Fibroblast of the aortic adventitia (primary cell): ENCODE measurements around the gene CHST9. TPM values are rescaled to one million over a fixed set of nuclear protein-coding genes. Genes with fewer than 3 reads are reported as not detected.

Experiments used
- DNase-seq: peaks from one replicate; pipeline ENCODE4 v3.0.0-alpha.2; 2010; ENCODE audit warnings: low read depth
- H3K4me3 ChIP-seq: 2 replicates; pipeline ENCODE4 v1.5.1; 2011; ENCODE audit warnings: low read depth, mild to moderate bottlenecking, control low read depth, low read length, moderate library complexity
- total RNA-seq: library from RNA; depleted of rRNA; stranded (reverse); fragments of >200 nt; gene quantifications from 2 replicates; pipeline ENCODE4 v1.2.3, GENCODE V29; 2012; ENCODE audit warnings: low replicate concordance
- TF ChIP-seq, protein P1 (sequence below): IDR thresholded peaks from 2 replicates; pipeline ENCODE4 v1.5.1; 2011; ENCODE audit warnings: mild to moderate bottlenecking, low read length, control low read depth, inconsistent platforms; ENCODE audit not compliant: insufficient read depth

CHST9 gene
- total RNA-seq, 1 donor, result not detected

DNA sequence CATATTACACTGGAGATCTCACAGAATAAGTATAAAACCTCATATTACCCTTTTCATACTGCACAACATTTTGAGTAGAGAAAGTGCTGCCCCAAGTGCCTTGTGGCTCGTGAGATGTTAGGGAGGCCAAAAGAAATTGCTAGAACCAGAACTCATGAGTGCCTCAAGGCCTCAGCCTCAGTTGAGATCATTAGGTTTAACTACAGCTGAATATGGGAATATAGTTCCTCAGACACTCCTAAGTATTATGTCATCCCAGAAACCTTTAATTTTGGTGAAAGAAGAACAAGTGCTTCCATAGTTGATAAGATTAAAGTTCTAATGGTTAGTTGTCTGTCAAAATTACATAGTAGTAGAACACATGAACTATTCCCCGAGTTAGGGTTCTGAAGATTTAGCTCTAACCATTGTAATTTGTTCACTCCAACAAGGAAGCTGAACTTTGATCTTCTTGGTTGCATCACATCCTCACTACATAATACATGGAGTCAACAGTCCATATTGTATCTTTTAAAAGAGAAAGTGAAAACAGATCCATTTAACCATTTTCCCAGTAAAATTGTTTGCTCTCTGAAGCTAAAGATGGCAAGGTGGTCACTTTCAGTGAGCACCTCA lies 310.0 kb downstream of the CHST9 start:
- TF ChIP-seq, protein P1, sequence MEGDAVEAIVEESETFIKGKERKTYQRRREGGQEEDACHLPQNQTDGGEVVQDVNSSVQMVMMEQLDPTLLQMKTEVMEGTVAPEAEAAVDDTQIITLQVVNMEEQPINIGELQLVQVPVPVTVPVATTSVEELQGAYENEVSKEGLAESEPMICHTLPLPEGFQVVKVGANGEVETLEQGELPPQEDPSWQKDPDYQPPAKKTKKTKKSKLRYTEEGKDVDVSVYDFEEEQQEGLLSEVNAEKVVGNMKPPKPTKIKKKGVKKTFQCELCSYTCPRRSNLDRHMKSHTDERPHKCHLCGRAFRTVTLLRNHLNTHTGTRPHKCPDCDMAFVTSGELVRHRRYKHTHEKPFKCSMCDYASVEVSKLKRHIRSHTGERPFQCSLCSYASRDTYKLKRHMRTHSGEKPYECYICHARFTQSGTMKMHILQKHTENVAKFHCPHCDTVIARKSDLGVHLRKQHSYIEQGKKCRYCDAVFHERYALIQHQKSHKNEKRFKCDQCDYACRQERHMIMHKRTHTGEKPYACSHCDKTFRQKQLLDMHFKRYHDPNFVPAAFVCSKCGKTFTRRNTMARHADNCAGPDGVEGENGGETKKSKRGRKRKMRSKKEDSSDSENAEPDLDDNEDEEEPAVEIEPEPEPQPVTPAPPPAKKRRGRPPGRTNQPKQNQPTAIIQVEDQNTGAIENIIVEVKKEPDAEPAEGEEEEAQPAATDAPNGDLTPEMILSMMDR, result no peak
- no peak for DNase-seq
- H3K4me3 ChIP-seq, result no peak overlapping the region

DNA sequence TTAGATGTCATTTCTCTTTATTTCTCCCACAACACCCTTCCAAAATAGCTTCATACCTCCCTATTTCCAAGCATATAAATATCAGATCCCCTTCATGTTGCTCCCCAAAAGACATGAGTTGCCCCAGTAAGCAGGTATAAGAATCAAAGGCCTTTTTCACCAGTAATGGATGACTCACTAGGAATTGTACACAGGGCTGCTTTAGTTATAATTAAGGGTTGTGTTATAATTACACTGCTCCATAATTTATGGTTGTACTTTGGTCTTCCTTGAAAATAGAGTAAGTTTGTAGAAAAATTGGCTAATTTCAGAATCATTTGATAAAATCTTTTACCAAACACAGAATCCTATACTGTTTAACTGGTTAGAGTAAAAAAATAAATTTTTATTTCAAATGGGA lies 310.8 kb downstream of the CHST9 start:
- TF ChIP-seq, protein P1, result no peak
- no peak for DNase-seq
- H3K4me3 ChIP-seq, result no peak overlapping the region

DNA sequence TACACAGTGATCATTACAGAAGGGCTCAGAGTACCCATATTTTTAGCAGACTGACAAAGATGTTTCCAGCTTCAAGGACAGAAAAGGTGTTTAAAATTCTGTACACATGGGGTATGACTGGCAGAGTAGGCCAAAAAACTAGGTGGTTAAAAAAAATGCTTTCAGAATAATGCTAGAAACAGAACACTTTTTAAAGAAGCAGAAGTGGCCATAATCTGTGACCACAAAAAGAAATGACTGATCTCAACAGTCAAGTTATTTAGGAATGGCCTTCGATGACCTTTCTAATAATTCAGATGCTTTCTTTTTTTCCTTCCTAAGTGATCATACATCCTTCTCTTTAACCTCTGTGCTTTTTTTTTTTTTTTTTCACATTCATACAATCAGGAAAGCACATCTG lies 315.5 kb downstream of the CHST9 start:
- DNase-seq, result no peak
- H3K4me3 ChIP-seq, result no peak overlapping the region
- TF ChIP-seq, protein P1, result no peak

DNA sequence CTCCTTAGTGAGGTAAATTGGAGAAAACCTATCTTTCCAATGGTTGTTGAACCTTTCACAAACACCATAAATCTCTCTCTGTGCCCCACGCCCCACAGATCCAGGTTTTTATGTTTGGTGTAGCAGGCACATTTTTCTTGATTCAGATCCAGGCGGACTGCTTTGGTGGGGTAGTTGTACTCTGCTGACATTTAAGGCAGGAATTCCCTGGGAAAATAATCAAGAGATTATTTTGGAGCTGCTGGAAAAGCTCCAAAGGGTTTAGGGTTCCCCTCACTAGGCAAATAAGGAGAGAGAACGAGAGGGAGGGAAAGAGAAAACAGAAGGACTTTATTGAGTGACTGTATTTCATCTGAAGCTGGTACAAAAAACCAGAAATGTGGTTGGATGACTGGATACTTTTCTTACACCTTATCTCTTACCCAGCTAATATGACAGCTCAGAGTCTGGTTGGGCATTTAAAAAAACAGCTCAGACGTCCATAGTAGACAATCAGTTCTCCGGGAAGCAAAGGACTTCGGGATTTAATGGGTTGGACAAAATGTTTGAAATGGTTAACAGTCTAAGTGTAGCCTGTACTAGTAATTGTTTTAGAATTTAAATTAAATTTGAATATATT lies 316.0 kb downstream of the CHST9 start:
- H3K4me3 ChIP-seq, result no peak overlapping the region
- TF ChIP-seq, protein P1, result no peak
- no peak for DNase-seq

DNA sequence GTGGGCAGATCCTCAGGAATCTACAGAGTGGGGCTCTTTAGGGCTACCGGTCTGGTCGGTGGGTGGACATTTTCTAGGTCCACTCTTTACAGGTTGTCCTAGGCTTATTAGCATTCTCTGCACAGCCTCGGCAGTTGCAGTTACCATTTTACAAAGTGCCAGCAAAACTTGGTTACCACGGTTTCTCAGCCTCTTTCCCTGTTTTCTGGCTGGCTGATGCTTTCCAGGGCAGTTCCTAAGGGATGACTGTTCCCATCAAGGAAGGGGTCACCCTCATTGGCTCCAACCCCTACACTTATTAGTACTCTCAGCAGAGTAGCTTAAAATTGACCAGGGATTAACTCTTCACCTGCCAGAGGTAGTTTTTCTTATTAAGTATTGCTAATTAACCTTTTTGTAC lies 317.6 kb downstream of the CHST9 start:
- TF ChIP-seq, protein P1, result no peak
- H3K4me3 ChIP-seq, result no peak overlapping the region
- DNase-seq, result no peak

DNA sequence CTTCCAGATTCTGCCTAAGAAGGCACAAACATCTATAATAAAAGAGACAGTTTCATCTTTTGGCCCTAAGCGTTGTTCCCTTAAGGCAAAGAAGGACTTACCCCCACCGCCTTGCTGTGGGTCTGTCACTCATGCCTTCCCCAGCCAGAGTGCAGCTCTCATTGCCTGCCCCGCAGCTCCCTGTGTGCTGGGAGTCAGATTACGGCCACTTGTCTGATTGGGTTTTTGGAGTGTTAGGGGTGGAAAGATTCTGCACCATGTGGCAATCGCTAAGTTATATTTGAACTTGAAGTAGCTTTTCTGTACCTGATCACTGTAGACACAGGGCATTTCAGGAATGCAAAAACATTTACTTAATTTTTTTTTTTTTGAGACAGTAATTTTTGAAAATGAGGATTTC lies 319.6 kb downstream of the CHST9 start, which contains the start of gene AQP4:
TSS of gene AQP4 (minus strand) at position 151 of the 400 bp plus-strand sequence. CDS start at position 133, 18 bp downstream.
- TF ChIP-seq, protein P1, result no peak
- H3K4me3 ChIP-seq, result no peak within 1 kb of the TSS
- DNase-seq, result no peak
